HepG2 (cell line): ENCODE results near the gene RYK.

Source experiments
- HMG20B ChIP-seq: conservative IDR thresholded peaks from 2 replicates; pipeline ENCODE4 v1.6.1; 2016; ENCODE audit warnings: missing genetic modification reagents, missing compliant biosample characterization
- NFE2L2 ChIP-seq: fragments of 150-350 bp; IDR thresholded peaks from 2 replicates; pipeline ENCODE4 v1.6.1; 2014; ENCODE audit warnings: low read length
- NFIC ChIP-seq: IDR thresholded peaks from 2 replicates; pipeline ENCODE4 v1.6.1; 2012; ENCODE audit warnings: mild to moderate bottlenecking, low read length, inconsistent platforms
- PPARG ChIP-seq: conservative IDR thresholded peaks from 2 replicates; pipeline ENCODE4 v1.6.1; 2016; ENCODE audit warnings: missing biosample characterization, missing genetic modification reagents
- THRA ChIP-seq: sonication (generic); formaldehyde crosslinking; IDR thresholded peaks from 2 replicates; pipeline ENCODE4 v1.4.0; 2020; ENCODE audit warnings: missing genetic modification reagents, borderline replicate concordance
- ZBTB7A ChIP-seq: sonication (generic); formaldehyde crosslinking; IDR thresholded peaks from 2 replicates; pipeline ENCODE4 v1.8.0; 2022; ENCODE audit warnings: mild to moderate bottlenecking, missing genetic modification reagents
- ZNF788 ChIP-seq: sonication (generic); formaldehyde crosslinking; IDR thresholded peaks from 2 replicates; pipeline ENCODE4 v1.5.0; 2020; ENCODE audit warnings: mild to moderate bottlenecking, missing genetic modification reagents, borderline replicate concordance

GRCh38 chr3:134161898-134162615 is 88.6 kb downstream of the RYK start:
- TF ChIP-seq NFIC: no peak
- no peak for TF ChIP-seq ZNF788
- no peak for TF ChIP-seq PPARG (CRISPR knock-in tag)
- TF ChIP-seq HMG20B (CRISPR knock-in tag): no peak
- TF ChIP-seq NFE2L2: no peak
- TF ChIP-seq ZBTB7A: no peak
- no peak for TF ChIP-seq THRA (CRISPR knock-in tag)
